HFF-Myc (cell line): ENCODE results near the gene MAP2K7.

ENCODE experiments used
- DNase-seq: peaks from one replicate; pipeline ENCODE4 v3.0.0-alpha.2; 2011; ENCODE audit warnings: low read depth; ENCODE audit errors: extremely low read depth
- H3K4me3 ChIP-seq: replicated peaks from 2 replicates; pipeline ENCODE4 v1.5.1; 2011; ENCODE audit warnings: low read depth, mild to moderate bottlenecking, control low read depth, low read length
- TF ChIP-seq, protein P1 (sequence below): IDR thresholded peaks from 2 replicates; pipeline ENCODE4 v1.5.1; 2012; ENCODE audit warnings: mild to moderate bottlenecking, low read depth, low read length, control low read depth; ENCODE audit errors: missing control alignments

The MAP2K7 gene

DNA sequence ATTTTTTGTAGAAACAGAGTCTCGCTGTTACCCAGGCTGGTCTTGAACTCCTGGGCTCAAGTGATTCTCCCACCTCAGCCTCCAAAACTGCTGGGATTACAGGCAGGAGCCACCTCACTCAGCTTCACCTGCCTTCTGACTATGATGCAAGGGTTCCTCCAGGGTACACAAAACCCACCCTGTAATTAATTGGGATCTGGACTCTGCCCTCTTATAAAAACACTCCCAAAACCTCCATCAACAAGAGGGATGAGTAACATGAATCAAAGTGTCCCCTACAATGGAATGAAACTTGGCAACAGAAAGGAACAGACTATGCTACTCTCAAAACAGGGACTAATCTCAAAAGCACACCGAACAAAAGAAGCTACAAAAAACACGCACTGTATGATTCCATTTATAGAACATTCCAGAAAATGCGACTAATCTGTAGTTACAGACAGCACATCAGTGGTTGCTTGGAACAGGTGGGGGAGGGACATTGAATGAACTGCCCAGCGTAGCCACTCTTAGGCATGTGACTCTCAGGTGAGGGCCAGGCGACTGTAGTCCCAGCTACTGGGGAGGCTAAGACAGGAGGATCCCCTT, 26.3 kb upstream of the MAP2K7 start:
- no peak overlapping the region for H3K4me3 ChIP-seq
- DNase-seq, result no peak
- TF ChIP-seq, protein P1, sequence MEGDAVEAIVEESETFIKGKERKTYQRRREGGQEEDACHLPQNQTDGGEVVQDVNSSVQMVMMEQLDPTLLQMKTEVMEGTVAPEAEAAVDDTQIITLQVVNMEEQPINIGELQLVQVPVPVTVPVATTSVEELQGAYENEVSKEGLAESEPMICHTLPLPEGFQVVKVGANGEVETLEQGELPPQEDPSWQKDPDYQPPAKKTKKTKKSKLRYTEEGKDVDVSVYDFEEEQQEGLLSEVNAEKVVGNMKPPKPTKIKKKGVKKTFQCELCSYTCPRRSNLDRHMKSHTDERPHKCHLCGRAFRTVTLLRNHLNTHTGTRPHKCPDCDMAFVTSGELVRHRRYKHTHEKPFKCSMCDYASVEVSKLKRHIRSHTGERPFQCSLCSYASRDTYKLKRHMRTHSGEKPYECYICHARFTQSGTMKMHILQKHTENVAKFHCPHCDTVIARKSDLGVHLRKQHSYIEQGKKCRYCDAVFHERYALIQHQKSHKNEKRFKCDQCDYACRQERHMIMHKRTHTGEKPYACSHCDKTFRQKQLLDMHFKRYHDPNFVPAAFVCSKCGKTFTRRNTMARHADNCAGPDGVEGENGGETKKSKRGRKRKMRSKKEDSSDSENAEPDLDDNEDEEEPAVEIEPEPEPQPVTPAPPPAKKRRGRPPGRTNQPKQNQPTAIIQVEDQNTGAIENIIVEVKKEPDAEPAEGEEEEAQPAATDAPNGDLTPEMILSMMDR, result no peak

DNA sequence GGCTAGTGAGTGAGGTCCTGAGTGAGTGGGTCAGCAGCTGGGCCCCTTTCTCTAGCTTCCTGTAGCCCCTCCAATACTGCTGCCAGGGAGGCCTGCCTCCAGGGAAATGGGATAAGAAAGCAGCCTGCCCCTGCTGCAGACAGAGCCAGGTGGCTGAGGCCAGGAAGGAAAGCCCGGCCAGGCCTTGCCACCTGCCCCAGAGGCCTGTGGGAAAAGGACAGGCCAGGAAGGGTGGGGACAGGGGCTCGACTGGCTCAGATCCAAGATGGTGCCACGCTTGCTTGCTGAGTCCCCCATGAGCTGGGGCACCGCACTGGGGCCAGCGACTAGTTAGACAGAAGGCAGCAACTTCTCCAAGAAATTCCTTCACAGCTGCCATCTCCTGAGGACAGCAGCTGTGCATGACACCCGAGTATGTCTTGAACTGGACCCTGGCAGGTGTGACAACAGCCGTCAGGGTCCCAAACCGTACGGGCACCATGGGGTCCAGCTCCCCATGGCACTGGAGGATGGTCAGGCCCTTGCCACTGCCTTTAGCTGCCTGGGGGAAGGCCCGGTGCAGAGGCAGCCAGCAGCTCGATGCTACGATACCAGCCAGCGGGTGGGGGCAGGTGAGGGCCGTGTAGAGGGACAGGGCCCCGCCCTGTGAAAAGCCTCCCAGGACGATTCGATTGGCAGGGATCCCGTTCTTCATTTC, 24.4 kb upstream of the MAP2K7 start:
- TF ChIP-seq, protein P1, result no peak
- DNase-seq, result no peak
- no peak overlapping the region for H3K4me3 ChIP-seq

DNA sequence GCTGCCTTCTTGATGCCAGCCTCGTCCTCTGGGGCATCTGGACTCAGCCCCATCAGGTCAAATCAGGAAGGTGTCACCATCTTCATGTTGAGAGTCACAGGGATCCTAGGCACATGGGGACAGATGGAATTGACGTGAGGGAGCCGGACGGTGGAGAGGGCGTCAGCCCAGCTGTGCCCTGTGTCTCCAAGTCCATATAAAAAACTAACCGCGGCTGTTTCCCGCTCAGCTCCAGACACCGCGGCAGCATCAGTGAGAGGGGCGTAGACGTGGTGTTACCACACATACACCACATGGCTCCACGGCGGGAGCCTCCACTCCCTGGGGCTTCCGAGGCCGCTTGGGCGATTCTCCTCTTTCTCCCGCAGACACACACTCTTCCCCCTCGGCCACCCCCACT, 23.8 kb upstream of the MAP2K7 start:
- TF ChIP-seq, protein P1, result no peak

DNA sequence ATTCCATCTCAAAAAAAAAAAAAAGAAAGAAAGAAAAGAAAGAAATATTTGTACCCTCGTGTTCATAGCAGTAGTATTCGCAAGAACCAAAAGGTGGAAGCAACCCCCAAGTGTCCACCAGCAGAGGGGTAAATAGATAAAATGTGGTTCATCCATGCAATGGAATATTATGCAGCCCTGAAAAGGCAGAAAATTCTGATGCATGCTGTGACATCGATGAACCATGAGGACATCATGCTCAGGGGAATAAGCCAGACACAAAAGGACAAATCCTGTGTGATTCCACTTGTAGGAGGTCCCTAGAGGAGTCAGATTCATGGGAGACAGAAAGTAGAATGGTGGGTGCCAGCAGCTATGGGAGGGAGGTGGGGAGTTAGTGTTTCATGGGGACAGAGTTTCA, 21.8 kb upstream of the MAP2K7 start:
- no peak for DNase-seq
- TF ChIP-seq, protein P1, result no peak
- H3K4me3 ChIP-seq, result no peak overlapping the region

More for the DNA sequence above, 23.8 kb upstream of the MAP2K7 start:
- H3K4me3 ChIP-seq, result no peak overlapping the region
- DNase-seq, result no peak

DNA sequence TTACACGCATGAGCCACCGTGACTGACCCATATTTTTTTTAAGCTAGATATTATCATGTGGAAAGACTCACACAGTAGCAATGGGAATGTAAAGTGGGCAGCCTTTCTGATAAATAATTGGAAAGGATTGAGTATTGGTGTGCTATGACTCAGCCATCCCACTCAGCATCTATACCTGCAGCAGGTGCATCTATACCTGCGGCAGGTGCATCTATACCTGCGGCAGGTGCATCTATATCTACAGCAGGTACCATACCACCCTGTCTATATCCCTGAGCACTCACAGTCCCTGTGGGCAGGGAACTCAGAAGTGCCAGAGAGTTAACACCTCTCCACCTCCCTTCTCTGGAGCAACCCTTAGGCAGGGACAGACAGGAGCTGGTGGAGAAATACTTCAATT, 20.6 kb upstream of the MAP2K7 start:
- DNase-seq, result no peak
- no peak overlapping the region for H3K4me3 ChIP-seq
- TF ChIP-seq, protein P1, result no peak

DNA sequence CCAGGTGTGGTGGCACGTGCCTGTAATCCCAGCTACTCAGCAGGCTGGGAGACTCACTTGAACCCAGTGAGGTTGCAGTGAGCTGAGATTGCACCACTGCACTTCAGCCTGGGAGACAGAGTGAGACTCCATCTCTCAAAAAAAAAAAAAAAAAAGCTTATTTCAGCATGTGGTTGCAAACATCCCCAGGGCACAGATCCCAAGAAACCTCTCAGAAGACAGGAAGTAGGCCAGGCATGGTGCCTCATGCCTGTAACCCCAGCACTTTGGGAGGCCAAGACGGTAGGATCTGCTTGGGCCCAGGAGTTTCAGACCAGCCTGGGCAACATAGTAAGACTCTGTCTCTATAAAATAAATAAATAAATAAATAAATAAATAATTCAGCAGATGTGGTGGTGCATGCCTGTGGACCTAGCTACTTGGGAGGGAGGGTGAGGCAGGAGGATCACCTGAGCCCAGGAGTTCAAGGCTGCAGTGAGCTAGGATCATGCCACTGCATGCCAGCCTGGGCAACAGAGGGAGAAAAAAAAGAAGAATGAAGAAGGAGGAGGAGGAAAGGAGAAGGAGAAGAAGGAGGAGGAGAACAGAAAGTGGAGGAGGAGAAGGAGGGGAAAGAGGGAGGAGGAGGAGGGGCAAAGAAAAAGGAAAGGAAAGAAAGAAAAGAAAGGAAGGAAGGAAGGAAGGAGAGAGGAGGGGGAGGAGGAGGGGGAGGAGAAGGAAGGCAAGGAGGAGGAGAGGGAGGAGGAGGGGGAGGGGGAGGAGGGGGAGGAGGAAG, 19.7 kb upstream of the MAP2K7 start:
- H3K4me3 ChIP-seq, result no peak overlapping the region
- TF ChIP-seq, protein P1, result no peak
- DNase-seq, result no peak
